Esophagus squamous epithelium (tissue), 5 donors: ENCODE data around the gene MYD88. TPM values are rescaled to one million over a fixed set of nuclear protein-coding genes. Genes with fewer than 3 reads are reported as not detected.

Source experiments
- DNase-seq: peaks from one replicate; lab custom pipeline; 2025; lab: John Stamatoyannopoulos, UW
- H3K27ac ChIP-seq, 4 donors: fragments of 200-600 bp; sonication (generic); one replicate each; pipeline ENCODE4 v1.5.1; 2016 to 2019; ENCODE audit warnings: mild to moderate bottlenecking in 1 of 4
- H3K27me3 ChIP-seq, 4 donors: fragments of 200-600 bp; sonication (generic); 1 replicate in 3 of 4; 2 replicates in 1 of 4; pipeline versions ENCODE4 v1.5.1 to v1.6.0; 2017 to 2021; ENCODE audit warnings: antibody characterized with exemption in 1 of 4
- H3K36me3 ChIP-seq, 3 donors: fragments of 200-600 bp; sonication (generic); one replicate each; pipeline ENCODE4 v1.5.1; 2016 to 2019
- H3K4me1 ChIP-seq, 3 donors: fragments of 200-600 bp; sonication (generic); one replicate each; pipeline ENCODE4 v1.5.1; 2017 to 2019
- H3K4me3 ChIP-seq, 4 donors: fragments of 200-600 bp; sonication (generic); 1 replicate in 3 of 4; 2 replicates in 1 of 4; pipeline ENCODE4 v1.5.1; 2016 to 2019; ENCODE audit warnings: mild to moderate bottlenecking in 2 of 4, moderate library complexity in 1 of 4
- H3K9me3 ChIP-seq, 3 donors: fragments of 200-600 bp; sonication (generic); one replicate each; pipeline ENCODE4 v1.5.1; 2016 to 2019
- CTCF ChIP-seq, 6 experiments: fragments of 450-650 bp in 4 of 6; fragments of 200-600 bp in 2 of 6; sonication (generic) in 2 of 6; IDR thresholded peaks; one replicate each; pipeline ENCODE4 v1.5.1; 2016 to 2019; ENCODE audit warnings: antibody characterized with exemption in 6 of 6, mild to moderate bottlenecking in 4 of 6, moderate library complexity in 4 of 6
- POLR2A ChIP-seq, 4 donors: fragments of 450-650 bp; IDR thresholded peaks; one replicate each; pipeline ENCODE4 v1.6.1; 2017; ENCODE audit warnings: antibody characterized with exemption in 4 of 4, mild to moderate bottlenecking in 4 of 4, moderate library complexity in 3 of 4
- WGBS, 2 donors: methylation state at CpG; one replicate each; pipeline ENCODE4 v1.1.5; 2018; 5-methylcytosine and 5-hydroxymethylcytosine counted together
- intact Hi-C: fragments of 100-400 bp; cut with DNase I; formaldehyde crosslinking; loops from one replicate; pipeline ENCODE4 v1.15.0; 2022
- total RNA-seq, 4 donors: library from RNA; depleted of rRNA; stranded (reverse); fragments of >200 nt; gene quantifications; one replicate each; pipeline ENCODE4 v1.1.0, GENCODE V29; 2016
- donor health status: DM: yes; HTN: yes; CAD: no.

MYD88 gene
- total RNA-seq, 4 donors from 2014 or later: 42.5 to 77.1 (median 60.2) TPM

- Histone ChIP-seq H3K4me1 (peaks cover 25 to 56% (median 34%) of the 10 kb centered on the region in 3 donors), H3K9me3 (no peaks in the 10 kb centered on the region), H3K36me3 (peaks cover 0 to 35% (median 0%) of the 10 kb centered on the region in 3 donors), H3K27me3 (no peaks in the 10 kb centered on the region), H3K27ac (peak overlapping the region; percentile 90 to 98 (median 94)), H3K4me3 (peak overlapping the region; percentile 64 to 99 (median 90))
- TF ChIP-seq CTCF (IDR thresholded peaks at IDR 0.05) (no peak), POLR2A (IDR thresholded peaks at IDR 0.05) (no peak)
- intact Hi-C loops: loop anchor here (10.0 kb wide), 1 partner anchor 105 kb away; the partner anchor contains the start of gene DLEC1
- no peak for DNase-seq
- 69 to 81% methylated on average over 4 to 7 of the region's 7 CpGs for WGBS, 2 donors
These were observed 1.2 kb downstream of the MYD88 start for GRCh38 chr3:38139652-38140051.

GRCh38 chr3:38140326-38141172, 2.1 kb downstream of the MYD88 start:
- Histone ChIP-seq H3K36me3 (peaks cover 0 to 28% (median 0%) of the 10 kb centered on the region in 3 donors), H3K4me1 (peaks cover 24 to 47% (median 25%) of the 10 kb centered on the region in 3 donors), H3K27ac (no peak overlapping the region), H3K27me3 (no peaks in the 10 kb centered on the region), H3K9me3 (no peaks in the 10 kb centered on the region), H3K4me3 (peak overlapping the region in 1 of 4 donors; percentile 99)
- TF ChIP-seq POLR2A (IDR thresholded peaks at IDR 0.05) (no peak), CTCF (IDR thresholded peaks at IDR 0.05) (no peak)
- intact Hi-C loops: no loop called here
- WGBS, 2 donors: 94% methylated on average over 7 of the region's 13 CpGs; no CpG with 5 or more reads in 1 of the 2 donors
- no peak for DNase-seq

GRCh38 chr3:38141173-38141951, 2.9 kb downstream of the MYD88 start:
- Histone ChIP-seq H3K4me3 (no peak overlapping the region), H3K4me1 (peaks cover 17 to 39% (median 20%) of the 10 kb centered on the region in 3 donors), H3K9me3 (peaks cover 0 to 3% (median 0%) of the 10 kb centered on the region in 3 donors), H3K36me3 (peaks cover 0 to 28% (median 0%) of the 10 kb centered on the region in 3 donors), H3K27me3 (no peaks in the 10 kb centered on the region), H3K27ac (no peak overlapping the region)
- TF ChIP-seq POLR2A (IDR thresholded peaks at IDR 0.05) (no peak), CTCF (IDR thresholded peaks at IDR 0.05) (no peak)
- intact Hi-C loops: no loop called here
- no peak for DNase-seq
- 93 to 97% methylated on average over 6 of the region's 7 CpGs for WGBS, 2 donors

- H3K9me3 ChIP-seq: peaks cover 0 to 3% (median 0%) of the 10 kb centered on the region in 3 donors
- H3K36me3 ChIP-seq: peaks cover 0 to 28% (median 0%) of the 10 kb centered on the region in 3 donors
- H3K27me3 ChIP-seq: no peaks in the 10 kb centered on the region
- no peak overlapping the region for H3K27ac ChIP-seq
- 53 to 89% methylated on average over 1 to 2 of the region's 2 CpGs for WGBS, 2 donors
- intact Hi-C loops: no loop called here
- peaks cover 17 to 38% (median 20%) of the 10 kb centered on the region in 3 donors for H3K4me1 ChIP-seq
- no peak for DNase-seq
- no peak overlapping the region for H3K4me3 ChIP-seq
- TF ChIP-seq CTCF (IDR thresholded peaks at IDR 0.05) (no peak), POLR2A (IDR thresholded peaks at IDR 0.05) (no peak)
These were observed 3.5 kb downstream of the MYD88 start for GRCh38 chr3:38141952-38142273.
